Measurements from ENCODE around the gene CHRNG.

CHRNG gene

GRCh38 chr2:232586943-232587505, 47.5 kb downstream of the CHRNG start:
- DNase-seq, result no peak

DNA sequence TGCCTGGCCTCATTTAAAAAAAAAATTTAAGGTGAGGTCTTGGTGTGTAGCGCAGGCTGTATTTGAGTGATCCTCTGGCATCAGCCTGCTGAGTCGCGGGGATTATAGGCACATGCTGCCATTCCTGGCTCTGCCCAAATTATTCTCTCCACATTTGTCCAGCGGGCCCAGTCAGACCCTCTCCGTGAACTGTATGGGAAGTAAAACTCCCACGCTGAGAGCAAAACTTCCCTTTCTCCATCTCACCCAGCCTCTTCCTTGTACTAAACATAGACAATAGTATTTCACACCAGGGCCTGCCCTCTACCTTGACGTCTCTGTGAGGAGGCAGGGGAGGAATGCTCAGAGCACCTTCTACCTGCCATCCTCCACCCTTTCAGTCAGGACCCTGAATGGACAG, 48.0 kb downstream of the CHRNG start:
- no peak for DNase-seq

- no peak for DNase-seq
These were observed 48.5 kb downstream of the CHRNG start for GRCh38 chr2:232588031-232588430.

DNA sequence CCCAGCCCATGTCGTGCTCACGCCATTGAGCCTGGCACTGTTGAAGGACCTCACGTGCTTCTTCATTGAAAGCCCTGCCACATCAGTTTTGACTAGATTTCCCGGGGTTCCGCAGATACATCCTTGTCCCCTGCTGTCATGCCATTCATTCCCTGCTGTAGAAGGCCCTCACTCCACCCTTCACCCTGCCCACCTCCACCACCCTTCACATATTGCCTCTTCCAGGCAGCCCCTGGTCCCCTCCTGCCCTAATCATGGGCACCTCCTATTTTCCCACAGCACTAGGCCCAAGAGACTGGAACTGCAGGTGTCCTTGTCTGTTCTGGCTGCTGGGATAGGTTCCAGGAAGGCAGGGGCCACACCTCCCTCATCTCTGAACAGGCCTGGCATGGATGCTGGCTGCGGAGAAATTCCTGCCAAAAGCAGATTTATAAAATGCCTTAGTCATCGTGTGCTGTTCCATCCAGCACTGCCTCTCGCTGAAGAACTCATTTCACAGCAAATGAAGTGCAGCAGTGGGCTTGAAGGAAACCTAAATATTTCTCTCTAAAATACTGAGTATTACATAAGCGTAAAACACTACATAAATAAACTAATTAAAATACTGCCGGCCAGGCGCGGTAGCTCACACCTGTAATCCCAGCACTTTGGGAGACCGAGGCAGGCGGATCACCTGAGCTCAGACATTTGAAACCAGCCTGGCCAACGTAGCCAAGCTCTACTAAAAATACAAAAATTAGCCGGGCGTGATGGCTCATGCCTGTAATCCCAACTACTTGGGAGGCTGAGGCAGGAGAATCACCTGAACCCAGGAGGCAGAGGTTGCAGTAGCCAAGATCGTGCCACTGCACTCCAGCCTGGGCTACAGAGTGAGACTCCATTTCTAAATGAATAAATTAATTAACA, 49.4 kb downstream of the CHRNG start:
- DNase-seq, result no peak

DNA sequence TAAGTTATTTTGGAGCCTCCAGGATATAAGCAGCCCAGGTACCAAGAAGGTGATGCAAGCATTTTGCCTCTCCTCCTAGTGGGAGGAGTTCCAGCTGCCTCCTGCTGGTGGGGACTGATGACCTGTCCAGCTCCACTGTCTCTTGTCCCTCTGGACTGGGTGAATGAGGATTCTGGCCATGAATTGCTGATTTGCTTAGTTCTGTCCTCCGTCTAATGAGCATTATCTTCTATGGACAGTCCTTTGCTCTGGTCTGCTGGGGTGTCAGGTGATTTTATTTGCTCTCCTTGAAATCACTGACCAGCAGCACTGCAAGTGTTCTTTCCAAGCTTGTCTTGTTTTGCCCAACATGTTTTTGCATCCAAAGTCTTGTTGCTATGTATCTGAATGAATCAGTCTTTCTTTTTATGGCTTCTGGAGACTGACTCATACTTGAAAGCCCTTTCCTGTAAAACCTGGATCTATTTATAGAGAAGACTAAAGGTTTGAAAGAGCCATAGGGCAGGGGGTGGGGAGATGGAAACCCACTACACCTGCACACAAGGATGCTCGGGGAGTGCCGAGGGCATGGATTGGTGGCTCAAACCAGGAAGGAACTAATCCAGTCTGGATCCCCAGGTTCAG, 53.4 kb downstream of the CHRNG start:
- DNase-seq, result no peak

DNA sequence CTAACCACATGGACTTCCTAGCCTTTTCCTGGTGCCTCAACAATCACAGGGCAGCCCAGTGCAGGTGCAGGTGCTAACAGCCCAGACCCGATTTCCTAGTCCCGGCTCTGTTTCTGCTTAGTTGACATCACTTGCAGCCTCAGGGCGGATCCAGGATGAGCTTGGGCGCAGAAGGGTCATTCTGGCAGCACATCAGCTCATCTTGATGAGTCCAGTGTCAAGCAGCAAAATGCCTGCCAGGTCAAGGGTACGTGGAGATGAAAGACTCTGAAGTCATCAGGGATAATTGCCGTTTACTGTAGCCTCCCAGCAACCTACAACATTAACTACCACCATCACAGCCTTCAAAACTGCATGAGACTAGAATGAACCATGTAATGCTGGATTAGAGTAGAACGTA, 54.5 kb downstream of the CHRNG start:
- DNase-seq, result no peak
